DOHH2 (cell line): Measurements from ENCODE around the gene MAP2K3.

Experiments
- CTCF ChIP-seq: fragments of 200-600 bp; sonication (generic); IDR thresholded peaks from one replicate; pipeline ENCODE4 v1.5.1; 2014; ENCODE audit warnings: antibody characterized with exemption, mild to moderate bottlenecking, low read depth, low read length; ENCODE audit not compliant: poor library complexity, severe bottlenecking
- EZH2phosphoT487 ChIP-seq: fragments of 200-600 bp; sonication (generic); IDR thresholded peaks from 2 replicates; pipeline ENCODE4 v1.6.1; 2017; ENCODE audit warnings: borderline replicate concordance, mild to moderate bottlenecking, antibody characterized with exemption, low read length, moderate library complexity, mixed read lengths

- TF ChIP-seq CTCF (no peak), EZH2phosphoT487 (no peak)
These were observed 44.0 kb upstream of the MAP2K3 start for GRCh38 chr17:21240369-21241055.
